ENCODE measurements around the gene RNU2-63P.
A peak's percentile ranks its signal among the peaks of the same experiment; 100 is the strongest.
"Not testable (repeated sequence)": the region's sequence is repeated elsewhere in the genome, so short reads cannot be mapped to it uniquely, and the experiment has no call there.

Gene RNU2-63P

GRCh38 chr2:88016086-88016959, at the start of gene RNU2-63P:
Gene RNU2-63P (minus strand): TSS chr2:88016547.
- DNase-seq, result peak; percentile 77

- DNase-seq, result no peak
Measured at GRCh38 chr2:88061295-88061694, 44.9 kb upstream of the RNU2-63P start.

GRCh38 chr2:88060907-88061275, 44.5 kb upstream of the RNU2-63P start:
- DNase-seq, result no peak

- peak; percentile 35 for DNase-seq
Measured at GRCh38 chr2:88059979-88060906, 43.9 kb upstream of the RNU2-63P start.

GRCh38 chr2:88058191-88058590, 41.8 kb upstream of the RNU2-63P start:
- no peak for DNase-seq

GRCh38 chr2:88057437-88057844, 41.1 kb upstream of the RNU2-63P start:
- no peak for DNase-seq

- DNase-seq, result peak; percentile 94
Measured at GRCh38 chr2:88055371-88056128, 39.2 kb upstream of the RNU2-63P start, which contains the start of gene KRCC1. Gene KRCC1 (minus strand): TSS chr2:88055783. CDS start chr2:88028563, 27,220 bp downstream.

- DNase-seq, result no peak
Measured at GRCh38 chr2:88054782-88055370, 38.5 kb upstream of the RNU2-63P start.

- no peak for DNase-seq
Measured at GRCh38 chr2:88053934-88054781, 37.8 kb upstream of the RNU2-63P start.

- DNase-seq, result no peak
Measured at GRCh38 chr2:88053296-88053695, 36.9 kb upstream of the RNU2-63P start.

GRCh38 chr2:88051792-88052191, 35.4 kb upstream of the RNU2-63P start:
- DNase-seq, result no peak

GRCh38 chr2:88049622-88050021, 33.3 kb upstream of the RNU2-63P start:
- DNase-seq, result no peak

- no peak for DNase-seq
Measured at GRCh38 chr2:88048541-88048940, 32.2 kb upstream of the RNU2-63P start.

- DNase-seq, result not testable (repeated sequence)
Measured at GRCh38 chr2:88045561-88045960, 29.2 kb upstream of the RNU2-63P start.

- no peak for DNase-seq
Measured at GRCh38 chr2:88042476-88042875, 26.1 kb upstream of the RNU2-63P start.

GRCh38 chr2:88038263-88039105, 22.1 kb upstream of the RNU2-63P start:
- no peak for DNase-seq

- DNase-seq, result no peak
Measured at GRCh38 chr2:88036606-88037005, 20.3 kb upstream of the RNU2-63P start.

- no peak for DNase-seq
Measured at GRCh38 chr2:88036182-88036581, 19.8 kb upstream of the RNU2-63P start.

- DNase-seq, result no peak
Measured at GRCh38 chr2:88032070-88032702, 15.8 kb upstream of the RNU2-63P start.

- DNase-seq, result no peak
Measured at GRCh38 chr2:88028931-88029330, 12.6 kb upstream of the RNU2-63P start.

All from stimulated activated CD4-positive, alpha-beta T cell treated with anti-CD3 and anti-CD28 coated beads, Interleukin-4, amount 100 ng/mL, for 24 hours (primary cell).